ENCODE results near the gene PRKG1. TPM values are rescaled to one million over a fixed set of nuclear protein-coding genes. Genes with fewer than 3 reads are reported as not detected.
A peak's percentile ranks its signal among the peaks of the same experiment; 100 is the strongest.

PRKG1 gene
- total RNA-seq, 2 donors from 2014 or later: 1.3 to 2.7 TPM

- Mint-ChIP-seq H3K4me3 (no peak overlapping the region), H3K9me3 (no peaks in the 10 kb centered on the region), H3K36me3 (ENCODE audit: low read depth) (no peaks in the 10 kb centered on the region), H3K4me1 (peaks cover 7% of the 10 kb centered on the region), H3K27ac (no peak overlapping the region), H3K27me3 (ENCODE audit: insufficient read depth) (no peaks in the 10 kb centered on the region)
- Histone ChIP-seq H3K4me3 (ENCODE audit: low read length) (no peak overlapping the region), H3K4me1 (ENCODE audit: control insufficient read depth, insufficient read depth, low read length) (peaks cover 4% of the 10 kb centered on the region), H3K9me3 (ENCODE audit: control insufficient read depth, low read length) (no peaks in the 10 kb centered on the region), H3K36me3 (ENCODE audit: control insufficient read depth, insufficient read depth, low read length) (no peaks in the 10 kb centered on the region), H3K27me3 (ENCODE audit: control insufficient read depth, insufficient read depth, low read length, poor library complexity, severe bottlenecking) (no peaks in the 10 kb centered on the region), H3K27ac (ENCODE audit: low read depth, low read length) (peak overlapping the region; percentile 16), H3K9ac (ENCODE audit: extremely low read depth, low read length, poor library complexity, severe bottlenecking) (no peak overlapping the region)
- no peak for TF ChIP-seq CTCF (conservative IDR thresholded peaks at IDR 0.05)
- DNase-seq: no peak
- WGBS, 2 experiments (ENCODE audit: insufficient coverage in 1 of 2, insufficient read length in 1 of 2): 69 to 92% methylated on average over 2 to 4 of the region's 5 CpGs
These were observed 924.8 kb downstream of the PRKG1 start for GRCh38 chr10:51999096-51999495.

GRCh38 chr10:52004342-52004949, 930.2 kb downstream of the PRKG1 start:
- Histone ChIP-seq H3K9ac (ENCODE audit: extremely low read depth, low read length, poor library complexity, severe bottlenecking) (no peak overlapping the region), H3K9me3 (ENCODE audit: control insufficient read depth, low read length) (no peaks in the 10 kb centered on the region), H3K27me3 (ENCODE audit: control insufficient read depth, insufficient read depth, low read length, poor library complexity, severe bottlenecking) (no peaks in the 10 kb centered on the region), H3K36me3 (ENCODE audit: control insufficient read depth, insufficient read depth, low read length) (no peaks in the 10 kb centered on the region), H3K27ac (ENCODE audit: low read depth, low read length) (no peak overlapping the region), H3K4me1 (ENCODE audit: control insufficient read depth, insufficient read depth, low read length) (no peaks in the 10 kb centered on the region), H3K4me3 (ENCODE audit: low read length) (no peak overlapping the region)
- H3K36me3 Mint-ChIP-seq (ENCODE audit: low read depth): peaks cover 2% of the 10 kb centered on the region
- no peak overlapping the region for H3K4me3 Mint-ChIP-seq
- no peaks in the 10 kb centered on the region for H3K27me3 Mint-ChIP-seq (ENCODE audit: insufficient read depth)
- H3K9me3 Mint-ChIP-seq: peaks cover 13% of the 10 kb centered on the region
- no peaks in the 10 kb centered on the region for H3K4me1 Mint-ChIP-seq
- no peak overlapping the region for H3K27ac Mint-ChIP-seq
- peak; percentile 87 for TF ChIP-seq CTCF (conservative IDR thresholded peaks at IDR 0.05)
- 17 to 52% methylated on average over 1 to 4 of the region's 5 CpGs for WGBS, 2 experiments (ENCODE audit: insufficient coverage in 1 of 2, insufficient read length in 1 of 2)
- no peak for DNase-seq

- Histone ChIP-seq H3K27me3 (ENCODE audit: control insufficient read depth, insufficient read depth, low read length, poor library complexity, severe bottlenecking) (no peaks in the 10 kb centered on the region), H3K9me3 (ENCODE audit: control insufficient read depth, low read length) (peaks cover 5% of the 10 kb centered on the region), H3K4me3 (ENCODE audit: low read length) (no peak overlapping the region), H3K27ac (ENCODE audit: low read depth, low read length) (no peak overlapping the region), H3K9ac (ENCODE audit: extremely low read depth, low read length, poor library complexity, severe bottlenecking) (no peak overlapping the region), H3K36me3 (ENCODE audit: control insufficient read depth, insufficient read depth, low read length) (no peaks in the 10 kb centered on the region), H3K4me1 (ENCODE audit: control insufficient read depth, insufficient read depth, low read length) (no peaks in the 10 kb centered on the region)
- H3K9me3 Mint-ChIP-seq: peaks cover 22% of the 10 kb centered on the region
- WGBS, 2 experiments (ENCODE audit: insufficient coverage in 1 of 2, insufficient read length in 1 of 2): 97% methylated on average over 2 of the region's 2 CpGs; no CpG with 5 or more reads in 1 of the 2 experiments
- TF ChIP-seq CTCF (conservative IDR thresholded peaks at IDR 0.05): no peak
- H3K4me3 Mint-ChIP-seq: no peak overlapping the region
- H3K4me1 Mint-ChIP-seq: no peaks in the 10 kb centered on the region
- no peak overlapping the region for H3K27ac Mint-ChIP-seq
- no peaks in the 10 kb centered on the region for H3K27me3 Mint-ChIP-seq (ENCODE audit: insufficient read depth)
- DNase-seq: no peak
- peaks cover 6% of the 10 kb centered on the region for H3K36me3 Mint-ChIP-seq (ENCODE audit: low read depth)
These were observed 932.8 kb downstream of the PRKG1 start for GRCh38 chr10:52007091-52007490.
